H9 (cell line): Measurements from ENCODE around the gene LRMDA. TPM values are rescaled to one million over a fixed set of nuclear protein-coding genes. Genes with fewer than 3 reads are reported as not detected.

Experiments
- DNase-seq: peaks from one replicate; pipeline ENCODE4 v3.0.0-alpha.2; 2017
- H2AFZ ChIP-seq: one replicate; pipeline ENCODE4 v1.6.1; 2013; ENCODE audit warnings: mild to moderate bottlenecking, low read length, control low read depth, moderate library complexity
- H2AK5ac ChIP-seq: 2 replicates; pipeline ENCODE4 v1.6.1; 2013; ENCODE audit warnings: low read length, control low read depth, mixed read lengths; ENCODE audit not compliant: insufficient read length
- H2BK120ac ChIP-seq: one replicate; pipeline ENCODE4 v1.6.1; 2013; ENCODE audit warnings: low read depth, mild to moderate bottlenecking, low read length, control low read depth, inconsistent platforms; ENCODE audit not compliant: poor library complexity, severe bottlenecking
- H2BK12ac ChIP-seq: 2 replicates; pipeline ENCODE4 v1.6.1; 2013; ENCODE audit warnings: low read length, control low read depth, mixed read lengths, low read depth; ENCODE audit not compliant: insufficient read length
- H2BK15ac ChIP-seq: 2 replicates; pipeline ENCODE4 v1.6.1; 2013; ENCODE audit warnings: low read depth, low read length, control low read depth
- H2BK20ac ChIP-seq: one replicate; pipeline ENCODE4 v1.6.1; 2013; ENCODE audit warnings: low read depth, mild to moderate bottlenecking, low read length, control low read depth, inconsistent platforms; ENCODE audit not compliant: poor library complexity, severe bottlenecking
- H2BK5ac ChIP-seq: 2 replicates; pipeline ENCODE4 v1.6.1; 2013; ENCODE audit warnings: low read length, control low read depth, mixed read lengths; ENCODE audit not compliant: insufficient read length
- H3K14ac ChIP-seq: 2 replicates; pipeline ENCODE4 v1.6.1; 2013; ENCODE audit warnings: low read length, control low read depth; ENCODE audit not compliant: insufficient read depth
- H3K18ac ChIP-seq: 2 replicates; pipeline ENCODE4 v1.6.1; 2013; ENCODE audit warnings: low read depth, mild to moderate bottlenecking, mixed read lengths, low read length, control low read depth; ENCODE audit not compliant: insufficient read length
- H3K23ac ChIP-seq: 2 replicates; pipeline ENCODE4 v1.6.1; 2013; ENCODE audit warnings: low read length, control low read depth, mixed read lengths, low read depth; ENCODE audit not compliant: insufficient read length
- H3K23me2 ChIP-seq: 2 replicates; pipeline ENCODE4 v1.6.1; 2013; ENCODE audit warnings: low read depth, mild to moderate bottlenecking, mixed read lengths, low read length, control low read depth; ENCODE audit not compliant: insufficient read length, poor library complexity, severe bottlenecking
- H3K27ac ChIP-seq: 2 replicates; pipeline ENCODE4 v1.5.1; 2013; ENCODE audit warnings: low read length, control low read depth, mixed read lengths, low read depth; ENCODE audit not compliant: insufficient read length
- H3K27me3 ChIP-seq: 2 replicates; pipeline ENCODE4 v1.6.1; 2013; ENCODE audit warnings: low read length, control low read depth, inconsistent platforms; ENCODE audit not compliant: insufficient read depth
- H3K4ac ChIP-seq: 2 replicates; pipeline ENCODE4 v1.6.1; 2013; ENCODE audit warnings: low read depth, mild to moderate bottlenecking, control low read depth, inconsistent platforms, low read length, moderate library complexity
- H3K4me1 ChIP-seq: 2 replicates; pipeline ENCODE4 v1.6.1; 2013; ENCODE audit warnings: low read length, control low read depth, inconsistent platforms; ENCODE audit not compliant: insufficient read depth
- H3K4me2 ChIP-seq: 2 replicates; pipeline ENCODE4 v1.6.1; 2013; ENCODE audit warnings: low read length, control low read depth, mixed read lengths; ENCODE audit not compliant: insufficient read length, insufficient read depth
- H3K56ac ChIP-seq: 2 replicates; pipeline ENCODE4 v1.6.1; 2013; ENCODE audit warnings: low read depth, mild to moderate bottlenecking, mixed read lengths, low read length, control low read depth; ENCODE audit not compliant: insufficient read length
- H3K79me1 ChIP-seq: 2 replicates; pipeline ENCODE4 v1.6.1; 2013; ENCODE audit warnings: low read depth, mild to moderate bottlenecking, moderate library complexity, low read length, control low read depth, inconsistent platforms; ENCODE audit not compliant: insufficient read depth, poor library complexity, severe bottlenecking
- H3K79me2 ChIP-seq: 2 replicates; pipeline ENCODE4 v1.6.1; 2013; ENCODE audit warnings: low read length, control low read depth, inconsistent platforms; ENCODE audit not compliant: insufficient read depth
- H3K9ac ChIP-seq: 2 replicates; pipeline ENCODE4 v1.6.1; 2013; ENCODE audit warnings: low read length, control low read depth, mixed read lengths; ENCODE audit not compliant: insufficient read length; ENCODE audit errors: extremely low read depth
- H3K9me3 ChIP-seq: one replicate; pipeline ENCODE4 v1.6.1; 2013; ENCODE audit warnings: low read depth, low read length, inconsistent platforms; ENCODE audit not compliant: control insufficient read depth
- H3T11ph ChIP-seq: one replicate; pipeline ENCODE4 v1.6.1; 2013; ENCODE audit warnings: mild to moderate bottlenecking, low read length, control low read depth, inconsistent platforms
- H4K20me1 ChIP-seq: one replicate; pipeline ENCODE4 v1.6.1; 2013; ENCODE audit not compliant: control insufficient read depth, insufficient read length, insufficient read depth
- H4K5ac ChIP-seq: 2 replicates; pipeline ENCODE4 v1.6.1; 2013; ENCODE audit warnings: low read depth, mild to moderate bottlenecking, mixed read lengths, low read length, control low read depth; ENCODE audit not compliant: insufficient read length
- H4K8ac ChIP-seq: replicated peaks from 2 replicates; pipeline ENCODE4 v1.6.1; 2013; ENCODE audit warnings: low read length, control low read depth, mixed read lengths, low read depth; ENCODE audit not compliant: insufficient read length
- H4K91ac ChIP-seq: 2 replicates; pipeline ENCODE4 v1.6.1; 2013; ENCODE audit warnings: low read depth, mild to moderate bottlenecking, moderate library complexity, mixed read lengths, low read length, control low read depth; ENCODE audit not compliant: insufficient read length
- H3K27ac Mint-ChIP-seq, 3 experiments: 2 replicates in 2 of 3; 3 replicates in 1 of 3; pipeline ENCODE4 v1.8.0; 2020 to 2021; ENCODE audit warnings: mixed read lengths in 3 of 3, mild to moderate bottlenecking in 1 of 3, moderate library complexity in 1 of 3
- H3K27me3 Mint-ChIP-seq: 2 replicates; pipeline ENCODE4 v1.8.0; 2021; ENCODE audit warnings: low read depth, mild to moderate bottlenecking, moderate library complexity, mixed read lengths
- H3K36me3 Mint-ChIP-seq, 3 experiments: 2 replicates in 2 of 3; 3 replicates in 1 of 3; pipeline ENCODE4 v1.8.0; 2020 to 2021; ENCODE audit warnings: low read depth in 3 of 3, mixed read lengths in 3 of 3; ENCODE audit not compliant: insufficient read depth in 1 of 3
- H3K4me1 Mint-ChIP-seq, 2 experiments: 2 replicates each; pipeline ENCODE4 v1.8.0; 2020; ENCODE audit warnings: mixed read lengths in 2 of 2
- H3K4me3 Mint-ChIP-seq, 2 experiments: 2 replicates in 1 of 2; 3 replicates in 1 of 2; pipeline ENCODE4 v1.8.0; 2020 to 2021; ENCODE audit warnings: mild to moderate bottlenecking in 2 of 2, mixed read lengths in 2 of 2, moderate library complexity in 1 of 2
- H3K9me3 Mint-ChIP-seq, 2 experiments: 2 replicates in 1 of 2; 3 replicates in 1 of 2; pipeline ENCODE4 v1.8.0; 2020; ENCODE audit warnings: mild to moderate bottlenecking in 2 of 2, mixed read lengths in 2 of 2, moderate library complexity in 1 of 2
- WGBS: extraction: QIAGEN DNeasy Blood & Tissue Kit; methylation state at CpG from one replicate; pipeline ENCODE4 v1.1.7; 2013; ENCODE audit warnings: missing lambda C conversion rate, low lambda C conversion rate, mixed read lengths; ENCODE audit not compliant: insufficient read length; ENCODE audit errors: extremely low coverage; 5-methylcytosine and 5-hydroxymethylcytosine counted together
- total RNA-seq: library from RNA; stranded (reverse); gene quantifications from 2 replicates; pipeline ENCODE4 v1.2.1, GENCODE V29; 2021
- TF ChIP-seq, protein P1 (sequence below): fragments of 200-600 bp; sonication (generic); conservative IDR thresholded peaks from 3 replicates; pipeline ENCODE4 v1.8.0; 2021; ENCODE audit warnings: antibody characterized with exemption, mild to moderate bottlenecking

LRMDA gene
- total RNA-seq, 1 experiment from 2014 or later = 1.8 TPM

DNA sequence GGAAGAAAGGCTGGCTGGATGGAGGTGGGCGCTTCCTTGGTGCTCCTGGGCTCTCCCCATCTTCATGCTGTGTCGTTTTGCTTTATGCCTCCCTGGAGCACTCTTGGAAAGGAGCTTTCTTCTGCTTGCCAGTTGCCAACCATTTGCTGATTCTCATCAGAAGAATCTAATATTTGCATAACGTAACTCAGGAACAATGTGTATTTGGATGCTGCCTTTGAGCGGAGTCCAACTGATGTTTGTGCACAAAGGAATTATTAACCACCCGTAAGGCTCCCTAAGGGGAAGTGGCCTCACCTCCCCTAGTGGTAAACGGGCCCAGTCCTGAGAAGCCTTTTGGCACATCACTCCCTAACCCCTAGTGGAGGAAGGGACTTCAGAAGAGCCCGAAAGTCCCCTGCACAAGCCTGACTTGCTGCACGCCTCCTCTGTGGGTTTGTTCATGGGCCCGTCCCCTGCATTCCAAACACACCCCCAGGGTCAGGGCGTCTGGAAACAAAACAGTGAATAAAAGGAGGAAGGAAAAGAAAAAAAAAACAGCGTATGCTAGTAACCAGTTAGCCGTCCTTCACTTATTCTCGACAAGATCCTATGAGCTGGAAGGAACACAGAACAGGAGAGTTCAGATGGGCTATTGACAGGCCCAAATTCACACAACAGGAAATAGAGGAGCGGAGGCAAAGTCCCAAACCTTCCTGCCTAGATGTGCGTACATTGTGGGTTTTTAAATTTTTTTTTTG is 602.2 kb downstream of the LRMDA start:
- Histone ChIP-seq H3K4ac (no peak overlapping the region), H2AK5ac (no peak overlapping the region), H4K5ac (no peak overlapping the region), H3K79me1 (no peaks in the 10 kb centered on the region), H2BK20ac (no peak overlapping the region), H2BK120ac (no peak overlapping the region), H3K79me2 (no peaks in the 10 kb centered on the region), H3K14ac (no peak overlapping the region), H3K4me2 (no peak overlapping the region), H3K4me1 (peaks cover 2% of the 10 kb centered on the region; the same call in 1 of the 2 replicates), H4K20me1 (no peaks in the 10 kb centered on the region), H2BK12ac (no peak overlapping the region), H3K56ac (no peak overlapping the region), H3K27ac (no peak overlapping the region), H3K23ac (no peak overlapping the region), H3K23me2 (no peaks in the 10 kb centered on the region), H3K18ac (no peak overlapping the region), H2BK15ac (no peak overlapping the region), H3K9me3 (no peaks in the 10 kb centered on the region), H2BK5ac (no peak overlapping the region), H3K27me3 (no peaks in the 10 kb centered on the region), H4K8ac (no peak overlapping the region), H3K9ac (no peak overlapping the region), H2AFZ (no peak overlapping the region), H4K91ac (no peak overlapping the region), H3T11ph (no peak overlapping the region)
- TF ChIP-seq, protein P1, sequence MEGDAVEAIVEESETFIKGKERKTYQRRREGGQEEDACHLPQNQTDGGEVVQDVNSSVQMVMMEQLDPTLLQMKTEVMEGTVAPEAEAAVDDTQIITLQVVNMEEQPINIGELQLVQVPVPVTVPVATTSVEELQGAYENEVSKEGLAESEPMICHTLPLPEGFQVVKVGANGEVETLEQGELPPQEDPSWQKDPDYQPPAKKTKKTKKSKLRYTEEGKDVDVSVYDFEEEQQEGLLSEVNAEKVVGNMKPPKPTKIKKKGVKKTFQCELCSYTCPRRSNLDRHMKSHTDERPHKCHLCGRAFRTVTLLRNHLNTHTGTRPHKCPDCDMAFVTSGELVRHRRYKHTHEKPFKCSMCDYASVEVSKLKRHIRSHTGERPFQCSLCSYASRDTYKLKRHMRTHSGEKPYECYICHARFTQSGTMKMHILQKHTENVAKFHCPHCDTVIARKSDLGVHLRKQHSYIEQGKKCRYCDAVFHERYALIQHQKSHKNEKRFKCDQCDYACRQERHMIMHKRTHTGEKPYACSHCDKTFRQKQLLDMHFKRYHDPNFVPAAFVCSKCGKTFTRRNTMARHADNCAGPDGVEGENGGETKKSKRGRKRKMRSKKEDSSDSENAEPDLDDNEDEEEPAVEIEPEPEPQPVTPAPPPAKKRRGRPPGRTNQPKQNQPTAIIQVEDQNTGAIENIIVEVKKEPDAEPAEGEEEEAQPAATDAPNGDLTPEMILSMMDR = no peak; the same call in 2 of the 3 replicates
- Mint-ChIP-seq H3K4me1 (peaks cover 13 to 22% of the 10 kb centered on the region in 2 experiments), H3K9me3 (peaks cover 4 to 6% of the 10 kb centered on the region in 2 experiments; a peak in 2 of 5 replicates), H3K4me3 (no peak overlapping the region), H3K27me3 (no peaks in the 10 kb centered on the region), H3K27ac (no peak overlapping the region), H3K36me3 (peaks cover 3% of the 10 kb centered on the region in 3 experiments; a peak in 4 of 7 replicates)
- WGBS = no CpG with 5 or more reads among the region's 15 CpGs
- peak; percentile 51 for DNase-seq
